Gastroesophageal sphincter (tissue), 4 donors: ENCODE results near the gene TMEM108. TPM values are rescaled to one million over a fixed set of nuclear protein-coding genes. Genes with fewer than 3 reads are reported as not detected.

Source experiments
- ATAC-seq: fragments of 150-250 bp; one replicate; pipeline ENCODE4 v1.9.1; 2016; ENCODE audit warnings: mild to moderate bottlenecking, moderate library complexity
- H3K27ac ChIP-seq, 4 donors: fragments of 200-600 bp; sonication (generic) in 3 of 4; 1 replicate in 3 of 4; 2 replicates in 1 of 4; pipeline ENCODE4 v1.5.1; 2016 to 2019
- H3K27me3 ChIP-seq: fragments of 200-600 bp; sonication (generic); one replicate; pipeline ENCODE4 v1.5.1; 2019
- H3K36me3 ChIP-seq, 2 donors: fragments of 200-600 bp; sonication (generic); one replicate each; pipeline ENCODE4 v1.5.1; 2019; ENCODE audit warnings: control low read depth in 1 of 2
- H3K4me1 ChIP-seq, 3 donors: fragments of 200-600 bp; sonication (generic); 1 replicate in 2 of 3; 2 replicates in 1 of 3; pipeline ENCODE4 v1.5.1; 2016 to 2019; ENCODE audit warnings: control low read depth in 2 of 3
- H3K4me3 ChIP-seq, 2 donors: fragments of 200-600 bp; sonication (generic); one replicate each; pipeline ENCODE4 v1.5.1; 2019; ENCODE audit warnings: mild to moderate bottlenecking in 1 of 2, moderate library complexity in 1 of 2
- H3K9me3 ChIP-seq, 3 donors: fragments of 200-600 bp; sonication (generic); one replicate each; pipeline ENCODE4 v1.5.1; 2017 to 2019; ENCODE audit warnings: control low read depth in 2 of 3
- CTCF ChIP-seq, 4 experiments: fragments of 200-600 bp in 2 of 4; fragments of 450-650 bp in 2 of 4; sonication (generic) in 1 of 4; IDR thresholded peaks; one replicate each; pipeline ENCODE4 v1.5.1; 2017 to 2019; ENCODE audit warnings: antibody characterized with exemption in 4 of 4, mild to moderate bottlenecking in 2 of 4, moderate library complexity in 2 of 4
- EP300 ChIP-seq: sonication (generic); formaldehyde crosslinking; IDR thresholded peaks from one replicate; pipeline ENCODE4 v1.6.1; 2017; ENCODE audit warnings: antibody characterized with exemption, mild to moderate bottlenecking
- POLR2A ChIP-seq, 2 donors: fragments of 450-650 bp; IDR thresholded peaks; one replicate each; pipeline ENCODE4 v1.6.1; 2017; ENCODE audit warnings: antibody characterized with exemption in 2 of 2, mild to moderate bottlenecking in 2 of 2, moderate library complexity in 1 of 2
- POLR2AphosphoS5 ChIP-seq: sonication (generic); formaldehyde crosslinking; IDR thresholded peaks from one replicate; pipeline ENCODE4 v1.6.1; 2017; ENCODE audit warnings: antibody characterized with exemption
- WGBS, 2 donors: methylation state at CpG; one replicate each; pipeline ENCODE4 v1.1.5; 2018; ENCODE audit warnings: low coverage in 1 of 2; 5-methylcytosine and 5-hydroxymethylcytosine counted together
- total RNA-seq, 4 donors: library from RNA; depleted of rRNA; stranded (reverse); fragments of >200 nt; gene quantifications; one replicate each; pipeline ENCODE4 v1.1.0, GENCODE V29; 2016

The TMEM108 gene
- total RNA-seq, 4 donors from 2014 or later: 2.7 to 7.3 (median 4.1) TPM

DNA sequence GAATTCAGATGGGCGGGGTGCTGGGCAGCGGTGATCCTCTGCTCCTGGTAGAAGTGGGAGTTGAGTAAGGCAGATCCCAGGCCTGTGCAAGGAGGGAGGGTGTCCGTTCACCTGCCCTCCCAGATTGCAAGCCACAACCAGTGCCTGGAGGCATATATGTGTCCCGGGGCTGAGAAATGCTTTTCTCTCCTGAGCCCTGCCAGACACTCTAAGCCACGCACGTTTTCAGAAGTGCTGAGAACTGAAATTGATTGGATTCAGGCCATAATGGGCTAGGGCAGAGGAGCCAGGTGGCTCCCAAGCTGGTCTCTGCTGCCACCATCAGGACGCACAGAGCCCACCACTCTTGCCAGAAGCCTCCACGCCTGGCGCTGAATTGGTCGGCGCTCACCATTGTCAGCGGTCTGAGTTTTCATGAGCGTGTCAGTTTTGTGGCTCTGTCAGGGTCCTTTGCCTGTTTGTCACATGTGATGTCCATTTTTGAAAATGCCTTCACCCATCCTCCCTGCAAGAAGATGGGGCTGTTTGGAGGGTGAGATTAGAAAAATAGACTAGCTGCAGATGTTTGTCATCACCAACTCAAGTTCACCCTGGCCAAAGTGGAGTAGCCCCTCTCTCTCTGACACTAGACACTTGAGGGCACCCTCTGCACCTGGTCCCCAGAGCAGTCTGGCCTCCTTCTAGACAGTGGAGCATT, 346.3 kb downstream of the TMEM108 start:
- H3K27ac ChIP-seq: no peak overlapping the region
- ATAC-seq: peak; percentile 71
- H3K4me3 ChIP-seq: no peak overlapping the region
- H3K4me1 ChIP-seq: peaks cover 0 to 9% (median 2%) of the 10 kb centered on the region in 3 donors
- H3K27me3 ChIP-seq: no peaks in the 10 kb centered on the region
- H3K9me3 ChIP-seq: no peaks in the 10 kb centered on the region
- peaks cover 0 to 12% of the 10 kb centered on the region in 2 donors for H3K36me3 ChIP-seq
- TF ChIP-seq POLR2A (IDR thresholded peaks at IDR 0.05): no peak
- no peak for TF ChIP-seq EP300
- TF ChIP-seq POLR2AphosphoS5: peak; percentile 45
- peak in 3 of 4 experiments; percentile 67 to 91 (median 71) for TF ChIP-seq CTCF (IDR thresholded peaks at IDR 0.05)
- 0% methylated on average over 1 of the region's 13 CpGs; no CpG with 5 or more reads in 1 of the 2 donors for WGBS, 2 donors

DNA sequence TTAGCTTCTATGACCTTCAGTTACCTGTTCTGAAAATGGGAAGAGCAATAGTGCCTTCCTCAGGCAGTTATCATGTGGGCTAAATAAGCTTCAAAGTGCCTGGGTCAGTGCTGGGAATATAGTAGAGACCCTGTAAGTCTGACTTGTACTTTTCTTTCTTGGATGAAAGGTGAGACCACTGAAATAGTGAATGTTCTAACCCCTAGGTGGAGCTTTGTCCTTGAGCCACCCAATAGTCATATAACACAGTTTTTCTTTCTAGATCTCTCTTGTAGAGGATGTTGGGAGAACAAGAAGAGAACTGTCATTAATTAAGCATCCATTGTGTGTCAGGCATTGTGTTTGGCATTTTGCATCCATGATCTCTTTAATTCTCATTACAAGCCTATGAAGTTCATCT, 348.7 kb downstream of the TMEM108 start:
- no peaks in the 10 kb centered on the region for H3K27me3 ChIP-seq
- peaks cover 0 to 9% (median 2%) of the 10 kb centered on the region in 3 donors for H3K4me1 ChIP-seq
- no peaks in the 10 kb centered on the region for H3K9me3 ChIP-seq
- no peak overlapping the region for H3K4me3 ChIP-seq
- peaks cover 0 to 11% of the 10 kb centered on the region in 2 donors for H3K36me3 ChIP-seq
- no peak for ATAC-seq
- no peak overlapping the region for H3K27ac ChIP-seq
- TF ChIP-seq EP300 (no peak), POLR2AphosphoS5 (no peak), POLR2A (IDR thresholded peaks at IDR 0.05) (no peak), CTCF (IDR thresholded peaks at IDR 0.05) (no peak)

DNA sequence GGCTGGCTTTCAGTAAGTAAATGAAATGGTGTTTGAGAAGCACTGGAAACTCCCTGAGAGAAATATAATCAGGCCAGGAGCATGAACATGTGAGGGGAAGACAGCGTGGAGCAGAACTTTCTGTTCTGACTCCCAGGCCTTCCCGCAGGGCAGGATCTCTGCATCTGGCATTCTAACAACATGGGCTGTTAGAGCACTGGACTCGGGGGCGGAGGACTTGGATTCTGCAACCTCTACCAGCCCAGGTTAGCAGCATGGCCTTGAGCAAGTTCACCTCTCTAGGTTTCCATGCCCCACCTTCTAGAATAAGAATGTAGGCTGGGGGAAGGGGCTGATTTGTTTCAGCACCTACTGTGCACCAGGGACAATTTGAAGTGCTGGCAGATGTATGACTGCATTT, 349.1 kb downstream of the TMEM108 start:
- ATAC-seq: no peak
- no peaks in the 10 kb centered on the region for H3K9me3 ChIP-seq
- peaks cover 0 to 11% of the 10 kb centered on the region in 2 donors for H3K36me3 ChIP-seq
- no peak for TF ChIP-seq POLR2A (IDR thresholded peaks at IDR 0.05)
- 76 to 83% methylated on average over 1 to 3 of the region's 4 CpGs for WGBS, 2 donors
- H3K4me3 ChIP-seq: no peak overlapping the region
- H3K4me1 ChIP-seq: peaks cover 0 to 9% (median 2%) of the 10 kb centered on the region in 3 donors
- H3K27me3 ChIP-seq: no peaks in the 10 kb centered on the region
- H3K27ac ChIP-seq: no peak overlapping the region

DNA sequence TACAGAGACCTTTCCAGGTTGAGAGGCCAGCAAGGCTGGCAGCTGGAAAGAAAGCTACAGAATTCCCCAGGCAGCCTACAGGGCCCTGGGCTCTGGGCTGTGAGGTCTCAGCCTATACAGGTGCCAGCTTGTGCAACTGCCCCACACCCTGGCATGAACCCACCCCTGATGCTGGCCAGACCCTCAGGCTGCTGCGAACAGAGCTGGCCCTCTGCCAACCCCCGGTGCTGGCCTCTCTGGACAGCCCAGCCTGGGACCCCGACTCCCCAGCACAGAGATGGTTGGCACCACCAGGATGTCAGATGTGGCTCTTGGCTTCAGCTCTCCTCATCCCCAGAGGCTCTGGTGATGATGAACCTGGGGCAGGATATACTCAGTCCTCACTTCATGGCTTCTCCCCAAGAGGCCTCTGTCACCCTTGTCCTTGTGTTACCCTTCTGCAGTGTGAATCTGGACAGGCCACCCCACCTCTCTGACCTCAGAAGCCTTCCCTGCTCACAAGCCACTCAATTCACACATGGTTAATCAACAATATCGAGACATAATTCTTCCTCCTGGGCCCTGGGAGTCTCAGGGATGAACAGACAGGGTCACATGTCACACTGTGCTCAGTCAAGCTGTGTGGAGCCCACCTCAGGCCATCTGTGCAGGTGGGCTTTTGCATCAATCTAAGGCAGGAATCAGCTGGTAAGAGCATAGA, 350.7 kb downstream of the TMEM108 start:
- Histone ChIP-seq H3K9me3 (no peaks in the 10 kb centered on the region), H3K4me1 (peaks cover 0 to 9% (median 2%) of the 10 kb centered on the region in 3 donors), H3K36me3 (peaks cover 0 to 11% of the 10 kb centered on the region in 2 donors), H3K27me3 (no peaks in the 10 kb centered on the region), H3K27ac (no peak overlapping the region), H3K4me3 (no peak overlapping the region)
- TF ChIP-seq POLR2A (IDR thresholded peaks at IDR 0.05) (no peak), EP300 (no peak), CTCF (IDR thresholded peaks at IDR 0.05) (no peak)
- WGBS, 2 donors: 20% methylated on average over 1 of the region's 4 CpGs; no CpG with 5 or more reads in 1 of the 2 donors
- ATAC-seq: no peak

DNA sequence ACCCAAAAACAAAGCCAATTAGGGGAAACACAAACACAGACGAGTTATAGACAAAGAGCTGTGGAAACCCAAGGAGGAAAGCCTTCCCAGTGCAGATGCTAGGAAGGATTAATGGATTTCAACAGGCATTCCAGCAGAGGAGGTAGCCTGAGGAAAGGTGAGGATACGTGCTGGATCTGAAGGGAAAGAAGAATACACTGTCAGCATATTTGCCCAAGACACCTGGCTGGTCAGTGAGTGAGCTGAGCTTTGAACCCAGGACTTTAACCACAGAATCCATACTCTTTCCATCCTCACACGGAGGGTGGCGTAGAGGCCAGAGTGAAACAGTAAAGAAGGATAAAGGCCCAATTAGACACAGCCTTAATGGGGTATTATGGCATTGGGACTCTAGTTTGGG, 352.5 kb downstream of the TMEM108 start:
- TF ChIP-seq CTCF (IDR thresholded peaks at IDR 0.05) (no peak), POLR2A (IDR thresholded peaks at IDR 0.05) (no peak), EP300 (no peak), POLR2AphosphoS5 (no peak)
- no peak for ATAC-seq
- Histone ChIP-seq H3K4me1 (no peaks in the 10 kb centered on the region), H3K36me3 (peaks cover 0 to 11% of the 10 kb centered on the region in 2 donors), H3K9me3 (no peaks in the 10 kb centered on the region), H3K4me3 (no peak overlapping the region), H3K27me3 (no peaks in the 10 kb centered on the region), H3K27ac (no peak overlapping the region)
- 84% methylated on average over 4 of the region's 4 CpGs; no CpG with 5 or more reads in 1 of the 2 donors for WGBS, 2 donors
